HG02610 (cell line): ENCODE data around the gene BCR.

Experiments used
- ATAC-seq: cut with Tn5 transposase; IDR thresholded peaks from one replicate; pipeline ENCODE4 v1.9.1; 2021; ENCODE audit warnings: mild to moderate bottlenecking, moderate library complexity; ENCODE audit not compliant: unreplicated experiment

The BCR gene

DNA sequence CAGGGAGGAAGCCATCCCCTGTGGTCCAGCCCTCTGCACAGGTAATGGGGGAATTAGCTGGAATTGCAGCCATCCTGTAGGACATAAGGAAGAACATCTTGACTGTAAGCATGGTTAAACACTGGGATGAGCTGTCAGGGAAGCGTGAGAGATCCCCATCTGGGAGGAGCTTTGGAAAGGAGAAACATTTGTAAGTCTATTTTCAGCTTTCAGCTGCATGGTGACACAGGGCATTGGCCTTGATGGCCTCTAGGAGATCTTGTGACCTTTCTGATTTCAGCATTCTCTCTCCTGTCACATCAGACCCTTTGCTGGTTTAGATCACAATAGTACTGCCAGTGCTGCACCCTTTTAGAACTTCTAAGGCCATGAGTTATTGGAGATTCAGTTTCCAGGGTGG is 47.1 kb downstream of the BCR start:
- ATAC-seq = no peak

DNA sequence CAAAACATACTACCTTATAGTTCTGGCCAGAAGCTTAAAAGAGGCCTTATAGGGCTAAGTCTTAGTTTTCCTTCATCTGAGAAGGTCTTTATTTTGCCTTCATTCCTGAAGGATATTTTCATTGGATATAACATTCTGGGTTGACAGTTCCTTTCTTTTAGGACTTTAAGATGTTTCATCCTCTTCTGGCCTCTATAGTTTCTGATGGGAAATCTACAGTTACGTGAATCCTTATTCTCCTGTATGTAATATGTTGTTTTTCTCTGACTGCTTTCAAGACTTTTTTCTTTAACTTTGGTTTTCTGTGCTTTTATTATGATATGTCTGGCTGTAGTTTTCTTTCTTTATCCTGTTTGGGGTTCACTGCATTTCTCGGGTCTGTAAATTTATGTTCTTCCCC is 48.2 kb downstream of the BCR start:
- no peak for ATAC-seq

DNA sequence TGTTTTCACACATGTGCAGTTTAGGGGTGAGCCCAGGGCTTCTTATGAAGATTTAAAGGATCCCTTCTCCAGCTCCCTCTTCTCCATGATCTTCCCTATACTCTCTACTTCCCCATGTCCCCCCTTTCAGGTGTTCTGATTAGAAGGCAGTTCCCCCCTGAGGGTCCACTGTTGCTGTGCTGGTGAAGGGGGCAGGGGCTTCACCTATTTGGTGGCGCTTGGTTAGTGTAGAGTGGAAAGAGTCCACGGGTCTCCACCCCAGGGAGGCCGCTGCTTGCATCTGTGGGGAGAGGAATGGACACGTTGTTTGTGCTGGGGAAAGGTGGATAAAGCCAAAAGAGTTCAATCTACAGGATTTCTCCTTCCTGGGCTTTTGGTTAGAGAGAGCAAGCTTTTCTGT is 49.3 kb downstream of the BCR start:
- ATAC-seq = no peak

DNA sequence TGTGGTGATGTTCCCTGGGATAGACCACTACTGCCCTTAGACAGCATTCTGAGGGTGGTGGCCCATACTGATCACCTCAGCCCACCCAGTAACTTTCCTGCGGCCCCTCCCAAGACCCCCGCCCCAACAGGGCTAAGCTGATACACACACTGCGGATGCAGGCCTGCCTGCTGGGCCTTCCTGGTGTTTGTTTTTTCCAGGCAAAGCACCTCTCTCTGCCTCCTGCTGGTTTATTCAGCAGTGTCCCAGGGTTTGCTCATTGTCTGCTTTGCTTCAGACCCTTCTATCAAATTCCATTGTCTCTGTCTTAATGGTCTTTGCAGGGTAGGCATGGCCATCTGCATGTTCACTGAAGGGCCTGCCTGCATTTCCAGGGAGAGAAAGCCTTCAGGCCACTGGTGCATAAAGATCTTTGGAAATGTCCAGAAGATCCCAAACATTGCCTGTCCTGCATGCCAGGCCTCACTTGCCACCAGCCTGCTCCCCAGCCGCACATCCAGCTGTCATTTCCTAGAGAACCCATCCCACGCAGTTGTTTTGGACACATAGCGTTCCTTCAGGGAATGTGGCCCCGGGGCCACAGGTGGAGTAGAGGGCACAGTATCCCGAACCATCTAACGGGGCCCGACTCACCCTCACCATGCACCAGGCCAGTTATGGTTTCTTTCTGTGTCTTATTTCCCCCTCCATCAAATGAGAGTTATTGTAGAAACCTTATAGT is 50.2 kb downstream of the BCR start:
- no peak for ATAC-seq

DNA sequence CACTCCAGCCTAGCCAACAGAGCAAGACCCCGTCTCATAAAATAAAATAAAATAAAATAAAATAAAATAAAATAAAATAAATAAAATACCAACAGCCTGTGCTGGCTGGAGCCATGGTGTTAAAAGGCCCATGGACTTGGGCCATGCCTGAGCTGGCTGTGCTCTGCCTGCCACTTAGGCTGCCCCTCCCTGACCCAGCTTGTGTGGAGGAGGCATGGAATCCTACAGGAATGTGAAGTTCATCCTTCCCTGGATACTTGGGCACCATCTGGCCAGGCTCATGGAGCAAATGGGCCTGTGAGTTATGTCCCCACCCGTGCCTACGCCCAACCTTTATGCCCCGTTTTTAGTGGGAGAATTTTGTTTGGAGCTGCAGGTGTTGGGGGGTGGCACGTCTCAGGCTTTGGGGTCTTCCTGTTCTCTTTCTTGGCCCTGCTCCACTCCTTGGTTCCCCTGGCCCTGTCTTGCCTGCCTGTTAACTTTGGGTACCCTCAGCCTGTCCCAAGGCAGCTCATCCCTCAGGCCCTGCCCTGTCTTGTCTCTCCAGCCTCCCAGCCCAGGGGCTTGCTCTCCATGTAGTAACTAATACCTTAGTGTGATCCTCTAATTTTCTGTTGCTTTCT is 51.3 kb downstream of the BCR start:
- no peak for ATAC-seq

DNA sequence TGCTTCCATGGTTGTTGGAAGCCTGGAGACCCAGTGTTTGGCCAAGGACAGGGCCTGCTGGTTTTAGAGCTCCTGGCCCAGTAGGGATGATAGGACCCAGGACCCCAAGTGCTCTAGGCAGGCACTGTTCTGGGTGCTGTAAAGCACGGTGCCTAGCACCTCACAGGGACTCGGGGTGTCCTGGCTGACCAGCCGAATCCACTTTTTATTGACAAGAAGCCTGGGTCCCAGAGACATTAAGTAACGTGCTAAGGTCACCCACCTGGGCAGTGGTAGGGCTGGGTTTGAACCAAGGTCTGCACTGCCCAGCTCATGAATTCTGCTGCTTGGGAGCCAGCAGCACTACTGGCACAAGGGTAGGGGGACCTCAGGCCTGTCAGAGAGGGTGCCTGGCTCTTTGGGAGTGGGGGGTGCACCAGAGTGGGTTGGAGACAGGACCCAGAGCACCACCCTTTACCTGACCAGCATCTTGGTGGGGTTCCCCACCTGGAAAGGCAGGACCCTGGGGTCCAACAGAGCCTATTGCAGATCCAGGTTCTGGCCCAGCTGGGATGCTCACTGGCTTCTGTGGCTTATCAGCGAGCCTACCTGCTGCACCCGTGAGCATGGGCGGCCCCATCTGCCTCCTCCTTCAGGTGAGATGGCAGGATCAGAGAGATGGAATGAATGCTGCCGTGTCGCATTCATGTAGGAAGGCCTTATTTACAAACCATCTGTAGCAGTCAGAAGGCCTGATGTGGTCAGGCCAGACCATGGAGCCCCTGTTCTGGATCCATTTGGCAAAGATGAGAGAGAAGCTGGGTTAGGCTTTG is 52.0 kb downstream of the BCR start:
- no peak for ATAC-seq

DNA sequence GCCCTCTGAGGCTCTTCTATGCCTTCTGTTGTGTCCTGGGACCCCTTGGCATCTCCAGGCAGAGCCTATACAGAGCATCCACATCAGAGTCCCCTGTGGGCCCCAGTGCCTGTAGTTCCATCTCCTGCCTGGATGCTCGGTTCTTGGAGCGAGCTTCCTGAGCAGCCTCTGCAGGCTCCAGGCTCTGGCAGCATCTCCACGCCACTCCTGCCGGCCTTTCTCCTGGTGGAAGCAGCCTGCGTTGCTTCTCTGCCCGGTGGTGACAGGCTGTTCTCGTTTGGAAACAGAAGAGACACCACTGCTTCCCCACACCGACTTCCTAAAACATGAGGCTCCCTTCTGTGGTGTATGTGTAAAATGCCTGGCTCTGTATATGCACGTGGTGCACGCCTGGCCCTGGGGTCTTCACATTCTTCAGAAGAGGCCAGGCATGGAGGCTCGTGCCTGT is 52.8 kb downstream of the BCR start:
- ATAC-seq = no peak

DNA sequence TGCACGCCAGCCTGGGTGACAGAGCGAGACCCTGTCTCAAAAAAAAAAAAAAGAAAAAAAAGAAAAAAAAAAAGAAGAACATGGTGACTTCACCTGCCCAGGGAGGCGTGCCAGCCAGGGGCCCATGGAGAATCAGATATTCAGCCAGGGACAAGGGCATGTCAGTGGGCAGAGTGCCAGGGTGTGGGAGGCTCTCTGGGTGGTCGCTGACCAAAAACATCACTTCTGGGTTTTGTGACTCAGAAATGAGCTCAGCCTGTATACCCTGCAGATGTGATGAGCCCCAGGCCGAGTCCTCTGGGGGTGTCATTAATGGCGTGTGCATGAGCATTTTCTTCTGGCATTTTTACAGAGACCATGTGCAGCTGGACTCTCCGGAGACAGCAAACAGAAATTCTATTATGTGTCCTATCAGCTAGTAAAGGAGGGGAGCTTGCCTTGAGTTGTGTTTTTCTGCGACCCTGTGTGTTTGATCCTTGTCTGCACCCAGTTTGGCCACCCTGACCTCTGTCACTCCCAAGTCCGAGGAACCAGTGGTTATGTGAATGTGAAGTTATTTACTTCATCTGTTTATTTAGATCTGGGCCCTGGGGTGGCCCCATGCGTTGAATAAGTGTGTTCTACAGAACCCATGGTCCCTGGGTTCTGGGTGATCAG is 53.6 kb downstream of the BCR start:
- ATAC-seq = no peak

DNA sequence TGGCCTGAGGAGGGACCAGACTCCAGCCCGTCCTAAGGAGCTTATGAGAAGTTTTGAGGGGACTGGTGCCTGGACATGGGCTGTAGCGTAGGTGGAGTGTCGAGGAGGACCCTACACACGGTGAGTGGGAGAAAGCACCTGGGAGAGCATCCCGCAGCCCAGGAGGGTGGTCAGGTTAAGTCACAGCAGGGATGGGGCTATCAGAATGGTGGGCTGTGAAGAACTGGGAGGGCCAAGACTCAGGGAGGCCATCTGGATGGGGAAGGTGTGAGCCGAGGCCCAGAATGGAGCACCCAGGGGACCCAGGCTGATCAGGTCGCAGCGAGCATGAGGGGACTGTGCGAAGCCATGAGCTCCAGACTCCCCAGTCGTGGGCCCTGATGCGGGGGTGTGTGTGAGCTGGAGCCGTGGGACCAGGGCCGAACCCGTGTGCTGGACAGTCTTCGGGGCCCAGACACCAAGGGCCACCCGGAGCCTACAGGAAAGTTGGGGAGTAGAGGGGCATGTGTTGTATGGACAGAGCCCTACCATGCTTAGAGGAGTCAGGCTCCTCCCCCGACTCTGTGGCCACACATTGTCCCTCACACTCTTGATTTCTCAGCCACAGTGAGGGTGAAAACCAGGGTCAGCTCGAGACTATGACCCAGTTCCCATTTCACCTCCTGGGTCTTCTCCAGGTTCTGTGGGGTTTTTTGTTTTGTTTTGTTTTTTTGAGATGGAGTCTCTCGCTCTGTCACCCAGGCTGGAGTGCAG is 54.3 kb downstream of the BCR start:
- no peak for ATAC-seq

DNA sequence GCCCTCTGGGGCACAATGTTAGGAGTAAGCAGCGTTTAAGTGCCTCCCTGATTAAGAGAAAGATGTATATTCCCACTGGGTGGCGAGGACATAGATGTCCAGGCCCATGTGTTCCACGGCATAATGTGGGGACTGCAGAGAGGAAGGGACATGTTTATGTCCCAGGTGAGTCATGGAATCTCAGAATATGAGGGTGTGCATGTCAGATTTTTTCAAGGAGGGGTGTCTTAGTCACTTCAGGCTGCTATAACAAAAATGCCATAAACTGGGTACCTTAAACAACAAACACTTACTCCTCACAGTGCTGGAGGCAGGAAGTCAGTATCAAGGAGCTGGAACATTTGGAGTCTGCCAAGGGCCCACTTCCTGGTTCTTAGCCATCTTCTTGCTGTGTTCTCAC is 55.1 kb downstream of the BCR start:
- no peak for ATAC-seq

DNA sequence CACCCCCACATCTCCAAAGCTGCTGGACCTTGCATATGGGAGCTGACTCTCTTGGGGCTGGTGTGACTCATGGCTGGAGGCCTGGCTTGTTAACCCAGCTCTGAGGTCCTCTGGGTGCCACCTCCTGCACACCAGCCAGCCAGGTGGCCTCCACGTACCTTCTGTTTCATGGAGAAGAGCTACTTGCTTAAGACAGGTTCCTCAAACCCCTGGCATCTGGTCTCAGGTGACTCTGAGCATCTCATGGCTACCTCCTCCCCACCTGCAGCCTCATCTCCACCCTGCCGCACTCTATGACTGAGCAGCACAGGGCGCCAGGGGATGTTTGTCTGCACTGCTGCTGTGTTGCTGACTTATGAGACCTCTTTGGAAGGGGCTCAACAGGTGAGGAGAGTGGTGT is 55.7 kb downstream of the BCR start:
- no peak for ATAC-seq

DNA sequence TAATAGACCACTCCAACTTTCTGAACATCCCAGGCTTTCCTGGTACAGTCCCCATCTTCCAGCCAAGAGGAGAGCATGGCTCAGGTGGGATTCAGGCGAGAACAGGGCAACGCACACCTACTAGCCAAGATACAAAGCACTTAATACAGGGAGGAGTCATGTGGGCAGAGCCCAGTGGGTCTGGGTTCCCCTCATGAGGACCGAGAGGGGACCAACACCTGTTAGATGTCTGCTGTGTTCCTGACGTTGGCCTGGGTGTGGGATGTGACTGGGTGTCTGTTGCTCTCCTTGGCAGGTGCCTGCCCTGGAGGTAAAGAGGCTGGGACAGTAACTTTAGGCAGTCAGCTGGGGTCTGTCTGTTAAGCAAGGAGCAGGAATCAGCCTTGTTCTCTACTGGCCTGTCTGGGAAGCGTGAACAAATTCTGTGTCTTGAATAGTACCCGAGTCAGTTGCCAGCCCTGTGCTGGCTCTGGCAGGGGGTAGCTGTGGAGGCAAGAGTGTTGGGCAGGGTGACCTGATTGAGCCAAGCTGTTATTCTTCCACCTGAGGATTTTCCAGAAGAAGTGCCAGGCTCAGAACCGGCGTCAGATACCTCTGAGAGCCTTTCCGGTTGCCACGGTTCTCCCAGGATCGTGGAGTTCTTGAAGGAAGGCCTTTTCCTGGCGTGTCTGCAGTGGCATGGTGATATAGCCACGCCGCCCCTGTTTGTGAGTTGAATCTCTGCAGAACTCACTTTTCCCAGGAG is 56.3 kb downstream of the BCR start:
- ATAC-seq = no peak

DNA sequence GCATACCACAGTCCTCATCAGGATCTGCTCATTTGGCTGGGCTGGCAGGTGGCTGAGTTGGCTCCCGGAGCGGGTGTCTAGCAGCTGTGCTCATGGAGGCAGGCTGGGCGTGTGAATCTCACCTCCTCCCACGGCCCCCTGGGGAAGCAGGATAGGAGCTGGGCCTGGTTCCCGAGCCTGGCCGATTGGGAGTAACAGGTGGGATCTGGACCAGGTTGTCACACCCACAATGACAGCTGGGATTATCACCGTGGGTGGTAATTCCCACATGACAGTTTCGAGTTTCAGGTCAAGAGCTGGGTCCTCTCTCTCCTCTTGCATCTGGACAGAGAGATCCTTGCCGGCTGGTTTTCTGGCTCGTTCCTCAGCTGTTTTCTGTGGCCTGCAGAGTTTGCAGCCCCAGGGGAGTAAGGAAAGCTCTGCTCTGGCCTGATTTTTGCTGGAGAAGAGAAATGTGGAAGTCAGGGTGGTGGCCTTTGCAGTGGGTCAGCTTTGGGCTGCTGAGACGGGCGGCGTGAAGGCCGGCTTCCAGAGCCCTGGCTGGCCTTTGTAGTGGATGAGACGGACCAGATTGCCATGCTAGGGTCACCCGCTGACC is 57.0 kb downstream of the BCR start:
- no peak for ATAC-seq

DNA sequence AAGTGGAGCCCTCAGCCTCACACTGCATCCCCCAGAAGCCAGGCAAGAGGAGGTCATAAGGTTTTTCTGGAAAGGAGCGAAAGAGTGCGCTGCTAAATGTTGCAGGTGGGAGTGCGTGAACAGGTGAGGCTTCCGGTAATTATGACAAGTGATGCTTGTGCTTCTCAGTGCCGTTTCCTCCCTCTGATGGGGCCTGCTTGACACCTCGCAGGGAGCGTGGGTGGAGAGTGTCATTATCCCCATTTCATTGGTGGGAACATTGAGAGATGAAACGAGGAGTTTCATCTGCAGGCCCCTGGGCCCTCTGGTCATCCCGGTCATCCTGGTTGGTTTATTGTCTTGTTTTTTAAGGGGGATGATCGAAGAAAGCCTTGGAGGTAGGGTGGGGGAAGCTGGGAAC is 57.5 kb downstream of the BCR start:
- ATAC-seq = no peak

DNA sequence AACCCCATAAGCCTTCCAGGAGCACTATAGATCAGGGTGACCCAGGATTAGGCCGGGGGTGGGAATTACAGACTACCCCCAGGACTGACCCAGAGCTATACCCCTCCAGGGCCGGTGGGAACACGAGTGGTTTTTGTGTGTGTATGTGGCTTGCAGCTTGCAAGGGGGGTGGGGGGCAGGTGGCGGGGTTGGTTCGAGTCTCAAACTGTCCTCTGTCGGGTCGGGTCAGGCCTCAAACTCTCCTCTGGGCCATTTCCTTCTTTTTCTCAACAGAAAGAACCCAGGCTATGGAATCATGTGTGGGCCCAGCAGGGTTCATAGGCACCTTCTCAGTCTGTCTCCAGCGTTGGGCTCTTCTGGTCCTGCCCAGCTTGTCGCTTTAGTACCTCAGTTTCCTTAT is 58.4 kb downstream of the BCR start:
- ATAC-seq = no peak

DNA sequence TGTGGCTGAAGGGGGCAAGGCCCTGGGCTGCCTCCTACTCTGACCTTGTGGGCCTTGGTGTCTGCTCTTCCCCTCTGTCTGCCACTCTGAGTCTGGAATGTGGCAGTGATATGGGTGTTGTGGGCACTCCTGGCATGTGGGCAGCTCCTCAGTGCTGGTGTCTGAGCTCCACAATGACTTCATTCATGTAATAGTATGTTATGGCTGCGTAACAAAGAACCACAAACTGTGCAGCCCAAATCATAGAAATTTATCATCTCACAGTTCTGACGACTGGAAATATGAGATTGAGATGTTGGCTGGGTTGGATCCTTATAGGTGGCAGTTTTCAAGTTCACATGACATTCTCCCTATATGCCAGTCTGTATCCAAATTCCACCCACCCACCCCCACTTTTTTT is 59.1 kb downstream of the BCR start:
- no peak for ATAC-seq

DNA sequence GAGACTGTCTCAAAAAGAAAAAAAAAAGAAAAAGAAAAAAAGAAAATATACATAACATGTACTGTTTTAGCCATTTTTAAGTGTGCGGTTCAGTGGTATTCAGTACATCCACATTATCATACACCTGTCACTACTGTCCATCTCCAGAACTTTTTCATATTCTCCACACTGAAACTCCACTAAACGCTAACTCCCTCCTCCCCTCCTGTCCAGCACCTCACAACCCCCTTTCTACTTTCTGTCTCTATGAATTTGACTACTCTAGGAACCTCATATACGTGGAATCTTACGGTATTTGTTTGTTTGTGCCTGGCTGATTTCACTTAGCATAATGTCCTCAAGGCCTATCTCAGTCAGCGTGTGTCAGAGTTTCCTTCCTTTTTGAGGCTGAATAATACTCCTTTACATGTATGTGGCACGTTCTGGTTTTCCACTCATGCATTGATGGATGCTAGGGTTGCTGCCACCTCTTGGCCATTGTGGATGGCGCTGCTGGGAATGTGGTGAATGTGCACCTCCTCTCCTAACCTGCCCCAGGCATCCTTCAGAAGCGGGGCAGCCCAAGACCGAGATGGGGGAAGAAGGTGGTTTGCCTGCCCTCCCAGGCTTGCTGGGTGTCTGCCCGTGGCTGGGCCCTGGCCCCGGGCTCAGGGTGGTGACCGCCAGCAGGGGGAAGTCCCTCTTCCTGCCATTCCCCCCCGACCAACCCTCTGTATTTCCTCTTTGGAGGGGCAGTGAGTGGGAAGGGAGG is 60.5 kb downstream of the BCR start:
- no peak for ATAC-seq

DNA sequence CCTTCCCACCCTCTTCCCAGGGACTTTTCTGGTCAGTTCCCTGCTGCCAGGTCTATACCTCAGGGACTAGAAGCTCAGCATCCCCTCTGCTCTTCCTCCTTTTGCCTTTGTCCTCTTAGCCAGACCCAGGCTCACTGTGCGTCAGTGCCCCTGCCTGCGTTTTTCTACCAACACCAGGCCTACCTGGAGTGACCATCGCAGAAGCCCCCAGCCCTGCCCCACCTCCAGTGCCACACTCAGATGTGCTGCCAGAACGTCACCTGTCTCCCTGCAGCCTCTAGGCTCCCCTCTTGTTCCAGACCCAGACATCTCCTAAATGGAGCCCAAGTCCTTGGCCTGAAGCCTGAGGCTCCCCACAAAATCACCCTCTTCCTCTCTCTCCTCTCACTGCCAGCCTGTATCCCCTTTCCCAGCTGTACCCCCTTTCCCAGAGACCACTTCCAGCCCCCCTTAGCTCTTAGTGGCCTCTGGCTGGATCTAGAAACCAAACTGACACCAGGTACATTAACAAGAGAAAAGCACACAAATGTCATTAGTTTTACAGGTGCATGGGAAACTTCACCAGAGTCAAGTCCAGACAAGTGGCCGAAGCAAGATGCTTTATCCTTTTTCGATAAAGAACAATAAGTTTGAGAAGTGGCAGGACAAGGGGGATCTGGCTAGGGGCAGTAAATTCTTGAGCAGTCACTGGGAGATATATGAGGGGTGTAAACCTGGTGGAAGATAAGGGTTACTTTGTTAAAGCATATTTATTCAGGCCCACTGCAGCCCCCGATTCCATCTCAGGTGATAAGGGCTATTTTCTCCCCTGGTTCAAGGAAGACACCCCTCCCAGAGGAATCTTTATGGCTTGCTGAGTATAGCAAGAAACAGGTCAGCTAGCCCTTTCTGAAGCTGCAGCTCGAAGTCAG is 61.5 kb downstream of the BCR start:
- no peak for ATAC-seq
